ENCODE measurements around the gene ADAMTS6. TPM values are rescaled to one million over a fixed set of nuclear protein-coding genes. Genes with fewer than 3 reads are reported as not detected.

The ADAMTS6 gene
- total RNA-seq, 4 donors from 2014 or later: 2.6 to 25.2 (median 12.3) TPM

GRCh38 chr5:65120371-65120967 lies 361.3 kb downstream of the ADAMTS6 start:
- Histone ChIP-seq H3K27ac (no peak overlapping the region), H3K9me3 (no peaks in the 10 kb centered on the region), H3K4me3 (no peak overlapping the region), H3K27me3 (no peaks in the 10 kb centered on the region), H3K4me1 (peaks cover 0 to 7% (median 2%) of the 10 kb centered on the region in 3 donors), H3K36me3 (no peaks in the 10 kb centered on the region)
- WGBS, 2 donors (ENCODE audit: low coverage in 1 of 2): 35 to 44% methylated on average over 2 of the region's 2 CpGs
- no peak for TF ChIP-seq POLR2AphosphoS5 (IDR thresholded peaks at IDR 0.05)
- TF ChIP-seq POLR2A (IDR thresholded peaks at IDR 0.05): no peak
- TF ChIP-seq, protein P1, sequence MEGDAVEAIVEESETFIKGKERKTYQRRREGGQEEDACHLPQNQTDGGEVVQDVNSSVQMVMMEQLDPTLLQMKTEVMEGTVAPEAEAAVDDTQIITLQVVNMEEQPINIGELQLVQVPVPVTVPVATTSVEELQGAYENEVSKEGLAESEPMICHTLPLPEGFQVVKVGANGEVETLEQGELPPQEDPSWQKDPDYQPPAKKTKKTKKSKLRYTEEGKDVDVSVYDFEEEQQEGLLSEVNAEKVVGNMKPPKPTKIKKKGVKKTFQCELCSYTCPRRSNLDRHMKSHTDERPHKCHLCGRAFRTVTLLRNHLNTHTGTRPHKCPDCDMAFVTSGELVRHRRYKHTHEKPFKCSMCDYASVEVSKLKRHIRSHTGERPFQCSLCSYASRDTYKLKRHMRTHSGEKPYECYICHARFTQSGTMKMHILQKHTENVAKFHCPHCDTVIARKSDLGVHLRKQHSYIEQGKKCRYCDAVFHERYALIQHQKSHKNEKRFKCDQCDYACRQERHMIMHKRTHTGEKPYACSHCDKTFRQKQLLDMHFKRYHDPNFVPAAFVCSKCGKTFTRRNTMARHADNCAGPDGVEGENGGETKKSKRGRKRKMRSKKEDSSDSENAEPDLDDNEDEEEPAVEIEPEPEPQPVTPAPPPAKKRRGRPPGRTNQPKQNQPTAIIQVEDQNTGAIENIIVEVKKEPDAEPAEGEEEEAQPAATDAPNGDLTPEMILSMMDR (IDR thresholded peaks at IDR 0.05): no peak
- no peak for TF ChIP-seq EP300 (IDR thresholded peaks at IDR 0.05)
- no peak for ATAC-seq

- WGBS, 2 donors (ENCODE audit: low coverage in 1 of 2): 88 to 100% methylated on average over 2 of the region's 2 CpGs
- TF ChIP-seq POLR2AphosphoS5 (IDR thresholded peaks at IDR 0.05) (no peak), EP300 (IDR thresholded peaks at IDR 0.05) (no peak), POLR2A (IDR thresholded peaks at IDR 0.05) (no peak)
- TF ChIP-seq, protein P1 (IDR thresholded peaks at IDR 0.05): no peak
- ATAC-seq: no peak
- Histone ChIP-seq H3K4me3 (no peak overlapping the region), H3K27ac (no peak overlapping the region), H3K4me1 (no peaks in the 10 kb centered on the region), H3K36me3 (no peaks in the 10 kb centered on the region), H3K27me3 (no peaks in the 10 kb centered on the region), H3K9me3 (no peaks in the 10 kb centered on the region)
These were observed 364.2 kb downstream of the ADAMTS6 start for GRCh38 chr5:65117525-65117924.

GRCh38 chr5:65113771-65114170 lies 367.9 kb downstream of the ADAMTS6 start:
- no peaks in the 10 kb centered on the region for H3K9me3 ChIP-seq
- no peaks in the 10 kb centered on the region for H3K4me1 ChIP-seq
- no peak overlapping the region for H3K4me3 ChIP-seq
- WGBS, 2 donors (ENCODE audit: low coverage in 1 of 2): 76 to 83% methylated on average over 2 of the region's 2 CpGs
- no peaks in the 10 kb centered on the region for H3K36me3 ChIP-seq
- TF ChIP-seq, protein P1 (IDR thresholded peaks at IDR 0.05): no peak
- TF ChIP-seq POLR2AphosphoS5 (IDR thresholded peaks at IDR 0.05): no peak
- no peak for TF ChIP-seq POLR2A (IDR thresholded peaks at IDR 0.05)
- no peak for TF ChIP-seq EP300 (IDR thresholded peaks at IDR 0.05)
- no peak overlapping the region for H3K27ac ChIP-seq
- ATAC-seq: no peak
- no peaks in the 10 kb centered on the region for H3K27me3 ChIP-seq

GRCh38 chr5:65111961-65112658 lies 369.6 kb downstream of the ADAMTS6 start:
- 86 to 91% methylated on average over 3 to 12 of the region's 12 CpGs for WGBS, 2 donors (ENCODE audit: low coverage in 1 of 2)
- no peaks in the 10 kb centered on the region for H3K9me3 ChIP-seq
- H3K4me3 ChIP-seq: no peak overlapping the region
- TF ChIP-seq EP300 (IDR thresholded peaks at IDR 0.05): no peak
- TF ChIP-seq, protein P1 (IDR thresholded peaks at IDR 0.05): no peak
- TF ChIP-seq POLR2A (IDR thresholded peaks at IDR 0.05): no peak
- no peak for TF ChIP-seq POLR2AphosphoS5 (IDR thresholded peaks at IDR 0.05)
- H3K27ac ChIP-seq: no peak overlapping the region
- H3K36me3 ChIP-seq: no peaks in the 10 kb centered on the region
- no peak for ATAC-seq
- H3K27me3 ChIP-seq: no peaks in the 10 kb centered on the region
- no peaks in the 10 kb centered on the region for H3K4me1 ChIP-seq
